Measurements from ENCODE around the gene ABCD3.
A peak's percentile ranks its signal among the peaks of the same experiment; 100 is the strongest.

ABCD3 gene

GRCh38 chr1:94399453-94399852 is 18.7 kb upstream of the ABCD3 start:
- DNase-seq (ENCODE audit: low read depth): no peak
- no peak overlapping the region for H3K4me3 ChIP-seq (ENCODE audit: low read depth, low read length)

GRCh38 chr1:94401206-94401605 is 17.0 kb upstream of the ABCD3 start:
- peak; percentile 34 for DNase-seq (ENCODE audit: low read depth)
- H3K4me3 ChIP-seq (ENCODE audit: low read depth, low read length): no peak overlapping the region

More at GRCh38 chr1:94399453-94399852, 18.7 kb upstream of the ABCD3 start:
- no peak for TF ChIP-seq CTCF (conservative IDR thresholded peaks at IDR 0.05; ENCODE audit: low read depth, low read length)

GRCh38 chr1:94406446-94406845 is 11.7 kb upstream of the ABCD3 start:
- H3K4me3 ChIP-seq (ENCODE audit: low read depth, low read length): no peak overlapping the region

More at GRCh38 chr1:94401206-94401605, 17.0 kb upstream of the ABCD3 start:
- TF ChIP-seq CTCF (conservative IDR thresholded peaks at IDR 0.05; ENCODE audit: low read depth, low read length): no peak

GRCh38 chr1:94408104-94408830 is 9.9 kb upstream of the ABCD3 start:
- DNase-seq (ENCODE audit: low read depth): peak; percentile 35
- H3K4me3 ChIP-seq (ENCODE audit: low read depth, low read length): no peak overlapping the region
- no peak for TF ChIP-seq CTCF (conservative IDR thresholded peaks at IDR 0.05; ENCODE audit: low read depth, low read length)

More at GRCh38 chr1:94406446-94406845, 11.7 kb upstream of the ABCD3 start:
- DNase-seq (ENCODE audit: low read depth): peak; percentile 55
- TF ChIP-seq CTCF (conservative IDR thresholded peaks at IDR 0.05; ENCODE audit: low read depth, low read length): no peak

- H3K4me3 ChIP-seq (ENCODE audit: low read depth, low read length): no peak overlapping the region
- no peak for TF ChIP-seq CTCF (conservative IDR thresholded peaks at IDR 0.05; ENCODE audit: low read depth, low read length)
- DNase-seq (ENCODE audit: low read depth): no peak
These were observed 7.0 kb upstream of the ABCD3 start for GRCh38 chr1:94411237-94411636.

GRCh38 chr1:94413311-94413710 is 4.9 kb upstream of the ABCD3 start:
- DNase-seq (ENCODE audit: low read depth): peak; percentile 18
- H3K4me3 ChIP-seq (ENCODE audit: low read depth, low read length): no peak overlapping the region
- no peak for TF ChIP-seq CTCF (conservative IDR thresholded peaks at IDR 0.05; ENCODE audit: low read depth, low read length)
